ENCODE data around the gene CD226.

GRCh38 chr18:69980509-69980908 is 32.8 kb upstream of the CD226 start:
- TF ChIP-seq CTCF (IDR thresholded peaks at IDR 0.05; ENCODE audit: borderline replicate concordance, extremely low read depth, low read length, poor library complexity, severe bottlenecking) (no peak), EZH2 (IDR thresholded peaks at IDR 0.05; ENCODE audit: borderline replicate concordance, low read depth, low read length, severe bottlenecking) (no peak)
